Fibroblast of pulmonary artery (primary cell): ENCODE data around the gene HEATR1.

Experiments used
- DNase-seq: peaks from one replicate; pipeline ENCODE4 v3.0.0-alpha.2; 2010; ENCODE audit warnings: low read depth
- H3K4me3 ChIP-seq: replicated peaks from 2 replicates; pipeline ENCODE4 v1.5.1; 2011; ENCODE audit warnings: low read depth, mild to moderate bottlenecking, control low read depth, low read length, moderate library complexity
- TF ChIP-seq, protein P1 (sequence below): IDR thresholded peaks from 2 replicates; pipeline ENCODE4 v1.5.1; 2011; ENCODE audit warnings: mild to moderate bottlenecking, control low read depth, low read length, inconsistent platforms; ENCODE audit errors: missing control alignments

HEATR1 gene

DNA sequence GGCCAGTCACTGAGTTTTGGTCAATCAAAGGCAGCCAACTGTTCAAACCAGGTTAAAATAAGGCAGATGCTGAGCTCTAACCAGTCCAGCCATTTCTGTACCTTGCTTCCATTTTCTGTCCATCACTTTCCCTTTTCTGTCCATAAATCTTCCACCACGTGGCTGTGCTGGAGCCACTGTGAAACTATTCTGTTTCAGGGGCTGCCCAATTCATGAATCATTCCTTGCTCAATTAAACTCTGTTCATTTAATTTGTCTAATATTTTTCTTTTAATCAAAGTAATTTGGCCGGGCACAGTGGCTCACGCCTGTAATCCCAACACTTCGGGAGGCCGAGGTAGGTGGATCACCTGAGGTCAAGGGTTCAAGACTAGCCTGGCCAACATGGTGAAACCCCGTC lies 103.2 kb downstream of the HEATR1 start:
- H3K4me3 ChIP-seq, result no peak overlapping the region
- DNase-seq, result no peak
- TF ChIP-seq, protein P1, sequence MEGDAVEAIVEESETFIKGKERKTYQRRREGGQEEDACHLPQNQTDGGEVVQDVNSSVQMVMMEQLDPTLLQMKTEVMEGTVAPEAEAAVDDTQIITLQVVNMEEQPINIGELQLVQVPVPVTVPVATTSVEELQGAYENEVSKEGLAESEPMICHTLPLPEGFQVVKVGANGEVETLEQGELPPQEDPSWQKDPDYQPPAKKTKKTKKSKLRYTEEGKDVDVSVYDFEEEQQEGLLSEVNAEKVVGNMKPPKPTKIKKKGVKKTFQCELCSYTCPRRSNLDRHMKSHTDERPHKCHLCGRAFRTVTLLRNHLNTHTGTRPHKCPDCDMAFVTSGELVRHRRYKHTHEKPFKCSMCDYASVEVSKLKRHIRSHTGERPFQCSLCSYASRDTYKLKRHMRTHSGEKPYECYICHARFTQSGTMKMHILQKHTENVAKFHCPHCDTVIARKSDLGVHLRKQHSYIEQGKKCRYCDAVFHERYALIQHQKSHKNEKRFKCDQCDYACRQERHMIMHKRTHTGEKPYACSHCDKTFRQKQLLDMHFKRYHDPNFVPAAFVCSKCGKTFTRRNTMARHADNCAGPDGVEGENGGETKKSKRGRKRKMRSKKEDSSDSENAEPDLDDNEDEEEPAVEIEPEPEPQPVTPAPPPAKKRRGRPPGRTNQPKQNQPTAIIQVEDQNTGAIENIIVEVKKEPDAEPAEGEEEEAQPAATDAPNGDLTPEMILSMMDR, result no peak
